Measurements from ENCODE around the gene ADCK2.
"Not testable (repeated sequence)": the region's sequence is repeated elsewhere in the genome, so short reads cannot be mapped to it uniquely, and the experiment has no call there.

Gene ADCK2

GRCh38 chr7:140674356-140674800 is 1.6 kb downstream of the ADCK2 start:
- no peak overlapping the region for H2AFZ ChIP-seq (ENCODE audit: low read depth, low read length)
- no peaks in the 10 kb centered on the region for H4K20me1 ChIP-seq (ENCODE audit: insufficient read depth, low read length)
- H3K79me2 ChIP-seq (ENCODE audit: low read length): no peaks in the 10 kb centered on the region
- peak overlapping the region; percentile 95 for H3K4me2 ChIP-seq (ENCODE audit: low read length)
- no peaks in the 10 kb centered on the region for H3K9me3 ChIP-seq (ENCODE audit: insufficient read depth, low read length)
- H3K4me3 ChIP-seq (ENCODE audit: low read length): peak overlapping the region; percentile 78
- H3K9ac ChIP-seq (ENCODE audit: low read length): no peak overlapping the region
- H3K27me3 ChIP-seq (ENCODE audit: low read depth, low read length): no peaks in the 10 kb centered on the region
- H3K4me1 ChIP-seq (ENCODE audit: low read length): peaks cover 39% of the 10 kb centered on the region
- peaks cover 9% of the 10 kb centered on the region for H3K36me3 ChIP-seq (replicated peaks; ENCODE audit: low read depth, low read length)
- TF ChIP-seq EZH2phosphoT487 (IDR thresholded peaks at IDR 0.05; ENCODE audit: low read depth): no peak
- TF ChIP-seq CTCF (IDR thresholded peaks at IDR 0.05; ENCODE audit: low read depth, low read length): no peak
- peak overlapping the region; percentile 2; the same call in 1 of the 2 replicates for H3K27ac ChIP-seq (ENCODE audit: low read length)

GRCh38 chr7:140674899-140675701 is 2.4 kb downstream of the ADCK2 start:
- peak overlapping the region; percentile 45; the same call in 1 of the 2 replicates for H3K27ac ChIP-seq (ENCODE audit: low read length)
- peaks cover 39% of the 10 kb centered on the region for H3K4me1 ChIP-seq (ENCODE audit: low read length)
- no peak overlapping the region for H2AFZ ChIP-seq (ENCODE audit: low read depth, low read length)
- no peaks in the 10 kb centered on the region for H3K9me3 ChIP-seq (ENCODE audit: insufficient read depth, low read length)
- H3K9ac ChIP-seq (ENCODE audit: low read length): no peak overlapping the region
- peak overlapping the region; percentile 95 for H3K4me2 ChIP-seq (ENCODE audit: low read length)
- no peak for TF ChIP-seq EZH2phosphoT487 (IDR thresholded peaks at IDR 0.05; ENCODE audit: low read depth)
- peak; percentile 60 for TF ChIP-seq CTCF (IDR thresholded peaks at IDR 0.05; ENCODE audit: low read depth, low read length)
- no peaks in the 10 kb centered on the region for H3K79me2 ChIP-seq (ENCODE audit: low read length)
- no peak overlapping the region; the same call in 1 of the 2 replicates for H3K4me3 ChIP-seq (ENCODE audit: low read length)
- no peaks in the 10 kb centered on the region for H3K27me3 ChIP-seq (ENCODE audit: low read depth, low read length)
- H4K20me1 ChIP-seq (ENCODE audit: insufficient read depth, low read length): no peaks in the 10 kb centered on the region
- peaks cover 9% of the 10 kb centered on the region for H3K36me3 ChIP-seq (replicated peaks; ENCODE audit: low read depth, low read length)

GRCh38 chr7:140675726-140676125 is 3.0 kb downstream of the ADCK2 start:
- Histone ChIP-seq H3K9ac (ENCODE audit: low read length) (peak overlapping the region; percentile 4; the same call in 1 of the 2 replicates), H3K27me3 (ENCODE audit: low read depth, low read length) (no peaks in the 10 kb centered on the region), H4K20me1 (ENCODE audit: insufficient read depth, low read length) (no peaks in the 10 kb centered on the region), H3K36me3 (replicated peaks; ENCODE audit: low read depth, low read length) (peaks cover 11% of the 10 kb centered on the region), H3K9me3 (ENCODE audit: insufficient read depth, low read length) (no peaks in the 10 kb centered on the region), H2AFZ (ENCODE audit: low read depth, low read length) (no peak overlapping the region), H3K4me2 (ENCODE audit: low read length) (peak overlapping the region; percentile 58), H3K4me3 (ENCODE audit: low read length) (peak overlapping the region; percentile 19), H3K79me2 (ENCODE audit: low read length) (no peaks in the 10 kb centered on the region), H3K4me1 (ENCODE audit: low read length) (peaks cover 39% of the 10 kb centered on the region), H3K27ac (ENCODE audit: low read length) (peak overlapping the region; percentile 45)
- TF ChIP-seq EZH2phosphoT487 (IDR thresholded peaks at IDR 0.05; ENCODE audit: low read depth): no peak
- no peak for TF ChIP-seq CTCF (IDR thresholded peaks at IDR 0.05; ENCODE audit: low read depth, low read length)

GRCh38 chr7:140676306-140676705 is 3.6 kb downstream of the ADCK2 start:
- H3K4me2 ChIP-seq (ENCODE audit: low read length): peak overlapping the region; percentile 58
- H3K36me3 ChIP-seq (replicated peaks; ENCODE audit: low read depth, low read length): peaks cover 15% of the 10 kb centered on the region
- no peaks in the 10 kb centered on the region for H3K27me3 ChIP-seq (ENCODE audit: low read depth, low read length)
- peak overlapping the region; percentile 45 for H3K27ac ChIP-seq (ENCODE audit: low read length)
- H3K9me3 ChIP-seq (ENCODE audit: insufficient read depth, low read length): no peaks in the 10 kb centered on the region
- no peaks in the 10 kb centered on the region for H4K20me1 ChIP-seq (ENCODE audit: insufficient read depth, low read length)
- H3K4me1 ChIP-seq (ENCODE audit: low read length): peaks cover 39% of the 10 kb centered on the region
- H3K9ac ChIP-seq (ENCODE audit: low read length): peak overlapping the region; percentile 4; the same call in 1 of the 2 replicates
- no peaks in the 10 kb centered on the region for H3K79me2 ChIP-seq (ENCODE audit: low read length)
- peak overlapping the region; percentile 19 for H3K4me3 ChIP-seq (ENCODE audit: low read length)
- no peak overlapping the region for H2AFZ ChIP-seq (ENCODE audit: low read depth, low read length)
- no peak for TF ChIP-seq EZH2phosphoT487 (IDR thresholded peaks at IDR 0.05; ENCODE audit: low read depth)
- TF ChIP-seq CTCF (IDR thresholded peaks at IDR 0.05; ENCODE audit: low read depth, low read length): no peak

GRCh38 chr7:140676956-140677355 is 4.2 kb downstream of the ADCK2 start:
- not testable (repeated sequence) for H3K4me3 ChIP-seq (ENCODE audit: low read length); H3K9ac ChIP-seq (ENCODE audit: low read length); H3K27me3 ChIP-seq (ENCODE audit: low read depth, low read length); H3K9me3 ChIP-seq (ENCODE audit: insufficient read depth, low read length); H3K27ac ChIP-seq (ENCODE audit: low read length); H3K79me2 ChIP-seq (ENCODE audit: low read length); H2AFZ ChIP-seq (ENCODE audit: low read depth, low read length); H4K20me1 ChIP-seq (ENCODE audit: insufficient read depth, low read length)
- H3K36me3 ChIP-seq (replicated peaks; ENCODE audit: low read depth, low read length): peaks cover 15% of the 10 kb centered on the region
- peak overlapping the region; percentile 58; the same call in 1 of the 2 replicates for H3K4me2 ChIP-seq (ENCODE audit: low read length)
- H3K4me1 ChIP-seq (ENCODE audit: low read length): peaks cover 39% of the 10 kb centered on the region

Data from OCI-LY3 (cell line).